Measurements from ENCODE around the gene PXK.

- no peak for TF ChIP-seq CTCF (IDR thresholded peaks at IDR 0.05; ENCODE audit: low read length)
- no peak for TF ChIP-seq EZH2 (optimal IDR thresholded peaks at IDR 0.05; ENCODE audit: low read depth, low read length)
- TF ChIP-seq EZH2phosphoT487 (IDR thresholded peaks at IDR 0.05; ENCODE audit: low read length): no peak
These were observed 76.2 kb downstream of the PXK start for GRCh38 chr3:58408906-58409305.
